Measurements from ENCODE around the gene TSPAN10.
"Not testable (repeated sequence)": the region's sequence is repeated elsewhere in the genome, so short reads cannot be mapped to it uniquely, and the experiment has no call there.

Gene TSPAN10

DNA sequence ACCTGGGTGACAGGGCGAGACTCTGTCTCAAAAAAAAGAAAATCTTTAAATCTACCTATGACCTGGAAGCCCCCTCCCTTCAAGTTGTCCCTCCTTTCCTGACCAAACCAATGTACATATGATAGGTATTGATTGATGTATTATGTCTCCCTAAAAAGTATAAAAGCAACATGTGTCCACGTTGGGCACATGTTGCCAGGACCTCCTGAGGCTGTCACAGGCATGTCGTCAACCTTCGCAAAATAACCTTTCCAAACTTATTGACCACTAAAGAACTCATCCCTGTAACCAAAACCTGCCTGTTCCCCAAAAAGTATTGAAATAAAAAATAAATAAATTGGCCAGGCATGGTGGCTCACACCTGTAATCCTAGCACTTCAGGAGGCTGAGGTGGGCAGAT lies 25.0 kb downstream of the TSPAN10 start:
- no peak for DNase-seq (ENCODE audit: low read depth in 3 of 3)

GRCh38 chr17:81664051-81664470 lies 27.1 kb downstream of the TSPAN10 start:
- DNase-seq (ENCODE audit: low read depth in 3 of 3) = no peak

GRCh38 chr17:81665205-81666091 lies 28.5 kb downstream of the TSPAN10 start:
- peak in 2 of 3 donors; percentile 52 to 70 for DNase-seq (ENCODE audit: low read depth in 3 of 3)

DNA sequence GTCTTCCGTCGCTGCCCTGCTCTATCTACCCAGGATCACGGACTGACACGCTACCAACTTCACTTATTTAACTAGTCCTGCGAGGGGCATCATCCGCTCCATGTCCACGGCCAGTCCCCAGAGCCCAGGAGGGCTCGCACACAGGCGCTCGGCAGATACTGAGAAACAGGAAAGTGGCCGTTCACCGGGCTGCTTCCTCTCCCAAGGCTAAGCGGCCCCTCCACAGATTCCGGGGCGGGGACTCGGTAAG lies 29.0 kb downstream of the TSPAN10 start:
- DNase-seq (ENCODE audit: low read depth in 3 of 3) = no peak

DNA sequence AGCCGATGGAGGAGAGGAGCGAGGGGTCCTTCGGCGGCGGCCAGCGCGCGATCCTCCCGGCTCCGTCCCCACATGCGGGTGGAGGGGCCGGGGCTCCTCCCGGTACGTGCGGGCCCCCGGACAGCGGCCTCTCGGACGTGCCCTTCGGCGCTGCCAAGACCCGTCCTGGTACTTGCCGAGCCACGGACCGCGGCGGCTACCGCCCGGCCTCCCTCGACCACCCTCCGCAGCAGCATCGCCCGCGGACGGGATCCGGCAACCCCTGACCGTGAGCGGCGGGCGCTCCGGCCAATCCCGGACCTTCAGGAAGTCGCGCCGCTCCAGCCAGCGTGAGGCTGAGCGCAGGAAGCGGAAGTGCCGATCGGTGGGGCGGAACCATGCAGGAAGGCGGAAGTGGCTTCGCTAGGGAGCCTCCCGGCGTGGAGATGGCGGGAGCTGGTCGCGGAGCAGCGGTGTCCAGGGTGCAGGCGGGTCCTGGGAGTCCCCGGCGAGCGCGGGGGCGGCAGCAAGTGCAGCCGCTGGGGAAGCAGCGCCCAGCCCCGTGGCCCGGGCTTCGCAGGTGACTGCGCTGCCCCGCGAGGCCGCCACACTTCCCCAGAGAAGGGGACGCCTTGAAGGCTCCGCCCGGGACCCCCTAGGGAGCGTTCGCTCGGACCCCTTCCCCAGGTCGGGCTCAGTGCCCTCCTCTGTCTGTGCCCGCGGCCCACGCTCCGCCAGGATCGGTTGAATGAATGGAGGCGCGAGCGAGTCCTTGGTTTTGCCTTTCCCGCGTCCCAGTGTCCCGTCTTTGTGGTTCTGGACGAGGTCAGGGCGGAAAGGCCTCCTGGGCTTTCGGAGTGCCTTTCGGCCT lies 29.6 kb downstream of the TSPAN10 start, which contains the start of the genes CCDC137 and OXLD1:
CCDC137 (plus strand) TSS at position 396 of the 850 bp plus-strand sequence; CDS start at position 426, 30 bp downstream.
OXLD1 (minus strand) TSS at position 264 of the 850 bp plus-strand sequence; CDS start at position 236, 28 bp downstream.
- DNase-seq (ENCODE audit: low read depth in 3 of 3) = peak; percentile 91

- no peak for DNase-seq (ENCODE audit: low read depth in 3 of 3)
These were observed 30.8 kb downstream of the TSPAN10 start for GRCh38 chr17:81667754-81668153.

GRCh38 chr17:81672504-81672903 lies 35.5 kb downstream of the TSPAN10 start:
- DNase-seq (ENCODE audit: low read depth in 3 of 3) = no peak

GRCh38 chr17:81672954-81673353 lies 36.0 kb downstream of the TSPAN10 start:
- no peak for DNase-seq (ENCODE audit: low read depth in 3 of 3)

GRCh38 chr17:81673561-81674258 lies 36.7 kb downstream of the TSPAN10 start:
- no peak for DNase-seq (ENCODE audit: low read depth in 3 of 3)

DNA sequence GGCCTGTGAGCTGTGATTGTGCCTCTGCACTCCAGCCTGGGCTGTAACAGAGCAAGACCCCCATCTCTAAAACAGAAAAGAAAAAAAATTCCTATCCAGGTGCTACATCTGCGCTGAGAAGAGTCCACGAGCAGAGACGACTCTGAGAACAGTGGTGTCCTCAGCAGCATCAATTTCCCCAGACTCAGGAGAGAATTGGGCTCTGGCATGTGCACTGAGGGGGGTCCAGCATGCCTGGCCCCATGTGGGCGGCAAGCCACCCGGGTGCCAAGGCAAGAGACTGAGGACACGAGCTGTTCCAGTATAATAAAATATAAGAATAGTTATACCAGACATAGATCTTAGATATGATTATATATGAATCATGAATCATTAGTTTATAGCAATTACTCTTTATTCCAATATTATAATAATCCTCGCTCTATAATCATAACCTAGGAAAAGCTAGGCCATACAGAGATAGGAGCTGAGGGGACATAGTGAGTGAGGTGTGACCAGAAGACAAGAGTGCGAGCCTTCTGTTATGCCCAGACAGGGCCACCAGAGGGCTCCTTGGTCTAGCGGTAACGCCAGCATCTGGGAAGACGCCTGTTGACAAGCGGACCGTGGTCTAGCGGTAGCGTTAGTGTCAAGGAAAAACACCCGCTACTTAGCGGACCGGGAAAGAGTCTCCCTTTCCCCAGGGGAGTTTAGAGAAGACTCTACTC lies 38.7 kb downstream of the TSPAN10 start:
- DNase-seq (ENCODE audit: low read depth in 3 of 3) = not testable (repeated sequence)

DNA sequence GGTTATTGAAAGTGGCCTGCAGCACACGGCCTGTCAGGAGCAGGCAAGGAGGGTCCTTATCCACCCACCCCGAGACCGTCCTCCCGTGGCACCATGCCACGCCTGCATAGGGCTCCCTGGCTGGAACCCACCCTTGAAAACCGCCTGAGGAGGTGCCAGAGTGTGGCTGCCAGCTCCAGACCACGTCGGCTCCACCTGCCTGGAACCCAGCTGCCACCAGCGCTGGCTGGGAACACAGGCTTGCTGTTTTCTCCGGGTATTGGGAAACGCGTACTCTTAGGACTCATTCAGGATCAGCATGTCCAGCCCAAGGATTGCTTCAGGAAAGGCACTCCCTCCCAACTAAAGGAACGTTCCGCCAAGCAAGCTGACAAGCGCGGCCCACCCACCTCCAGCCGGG lies 39.9 kb downstream of the TSPAN10 start:
- DNase-seq (ENCODE audit: low read depth in 3 of 3) = no peak

- DNase-seq (ENCODE audit: low read depth in 3 of 3) = no peak
These were observed 43.2 kb downstream of the TSPAN10 start for GRCh38 chr17:81680150-81680549.

GRCh38 chr17:81681672-81682071 lies 44.7 kb downstream of the TSPAN10 start:
- no peak for DNase-seq (ENCODE audit: low read depth in 3 of 3)

- DNase-seq (ENCODE audit: low read depth in 3 of 3) = no peak
These were observed 45.7 kb downstream of the TSPAN10 start for GRCh38 chr17:81682565-81683207.

DNA sequence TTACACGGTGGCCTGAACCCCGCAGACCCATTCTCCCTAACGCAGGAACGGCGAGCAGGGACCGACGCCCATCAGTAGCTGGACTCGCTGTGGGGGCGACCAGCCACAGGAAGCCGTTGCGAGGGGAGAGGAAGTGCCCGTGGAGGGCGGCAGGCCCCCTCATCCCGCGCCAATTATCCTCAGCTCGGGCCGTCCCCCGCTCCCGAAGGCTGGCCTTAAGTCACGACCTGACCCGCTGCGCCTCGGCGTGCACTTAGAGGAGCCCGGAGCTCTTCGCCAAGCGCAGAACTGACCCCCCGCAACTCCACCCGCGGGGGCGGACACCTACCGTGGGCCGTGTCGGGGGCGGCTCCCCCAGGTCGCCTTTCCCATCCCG lies 46.2 kb downstream of the TSPAN10 start:
- DNase-seq (ENCODE audit: low read depth in 3 of 3) = no peak

GRCh38 chr17:81683584-81684441 lies 46.8 kb downstream of the TSPAN10 start, which contains the start of the genes ARL16 and HGS:
TSS of gene ARL16 (minus strand) at chr17:81683797. CDS start at chr17:81683753, 44 bp downstream.
TSS of gene HGS (plus strand) at chr17:81684011. CDS start at chr17:81684067, 56 bp downstream.
- DNase-seq (ENCODE audit: low read depth in 3 of 3) = peak; percentile 93 to 97 (median 94)

- no peak for DNase-seq (ENCODE audit: low read depth in 3 of 3)
These were observed 47.5 kb downstream of the TSPAN10 start for GRCh38 chr17:81684442-81684911.

DNA sequence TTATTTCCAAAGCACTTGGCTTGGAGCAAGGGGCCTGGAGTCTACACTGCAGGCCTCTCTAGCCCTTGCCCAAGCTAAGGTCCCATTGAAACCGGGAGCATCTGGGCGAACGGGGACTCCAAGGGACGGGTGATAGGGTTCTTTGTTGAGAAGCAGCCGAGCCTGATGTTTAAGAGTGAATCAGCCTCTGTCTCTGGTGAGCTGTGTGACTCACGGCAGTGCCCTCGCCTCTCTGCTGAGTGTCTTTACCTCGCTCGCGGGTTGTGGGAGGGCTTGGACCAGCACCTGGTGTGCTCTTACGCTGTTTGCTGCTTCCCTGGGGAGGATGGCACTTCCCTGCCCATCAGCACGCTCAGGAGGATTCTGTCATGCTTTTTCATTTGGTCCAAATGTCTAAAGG lies 48.1 kb downstream of the TSPAN10 start:
- peak in 2 of 3 donors; percentile 49 to 52 for DNase-seq (ENCODE audit: low read depth in 3 of 3)

DNA sequence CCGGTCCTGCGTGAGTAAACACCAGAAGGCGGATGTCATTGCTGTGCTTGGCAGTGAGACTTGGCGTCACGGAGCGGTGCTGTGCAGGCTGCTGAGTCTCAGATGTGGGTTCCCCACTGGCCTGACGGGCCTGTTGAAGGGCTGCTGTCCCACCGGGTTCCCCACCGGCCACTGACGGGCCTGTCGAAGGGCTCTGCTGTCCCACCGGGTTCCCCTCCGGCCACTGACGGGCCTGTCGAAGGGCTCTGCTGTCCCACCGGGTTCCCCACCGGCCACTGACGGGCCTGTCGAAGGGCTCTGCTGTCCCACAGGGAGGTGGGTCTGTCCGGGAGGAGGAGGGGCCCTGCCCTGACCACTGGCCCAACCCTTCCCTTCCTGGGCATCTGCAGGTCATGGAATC lies 49.6 kb downstream of the TSPAN10 start:
- no peak for DNase-seq (ENCODE audit: low read depth in 3 of 3)

Measured in stimulated activated CD4-positive, alpha-beta T cell treated with anti-CD3 and anti-CD28 coated beads, TNF-alpha, amount 100 ng/mL, for 48 hours (primary cell).